Effector CD8-positive, alpha-beta T cell (primary cell): ENCODE measurements around the gene TMEM167A.

ENCODE experiments used
- DNase-seq: peaks from one replicate; lab custom pipeline; 2025; lab: John Stamatoyannopoulos, UW

The TMEM167A gene

GRCh38 chr5:83035373-83036100, 41.7 kb downstream of the TMEM167A start:
- DNase-seq = no peak

GRCh38 chr5:83034528-83035207, 42.5 kb downstream of the TMEM167A start:
- no peak for DNase-seq

GRCh38 chr5:83034036-83034435, 43.2 kb downstream of the TMEM167A start:
- no peak for DNase-seq

GRCh38 chr5:83031381-83031780, 45.8 kb downstream of the TMEM167A start:
- no peak for DNase-seq

- DNase-seq = no peak
Observed at GRCh38 chr5:83029912-83030311, 47.3 kb downstream of the TMEM167A start.

GRCh38 chr5:83026930-83027687, 50.1 kb downstream of the TMEM167A start:
- DNase-seq = no peak

- DNase-seq = no peak
Observed at GRCh38 chr5:83026516-83026915, 50.7 kb downstream of the TMEM167A start.

GRCh38 chr5:83025690-83026478, 51.3 kb downstream of the TMEM167A start:
- no peak for DNase-seq

- no peak for DNase-seq
Observed at GRCh38 chr5:83022334-83022733, 54.9 kb downstream of the TMEM167A start.

- no peak for DNase-seq
Observed at GRCh38 chr5:83015676-83016075, 61.5 kb downstream of the TMEM167A start.

- DNase-seq = no peak
Observed at GRCh38 chr5:83011985-83012384, 65.2 kb downstream of the TMEM167A start.

- DNase-seq = no peak
Observed at GRCh38 chr5:83009408-83009807, 67.8 kb downstream of the TMEM167A start.

- DNase-seq = no peak
Observed at GRCh38 chr5:83007755-83008154, 69.4 kb downstream of the TMEM167A start.

- DNase-seq = no peak
Observed at GRCh38 chr5:83006683-83007283, 70.4 kb downstream of the TMEM167A start.

- DNase-seq = no peak
Observed at GRCh38 chr5:83003791-83004190, 73.4 kb downstream of the TMEM167A start.
